ENCODE results near the gene PCBP2.

Gene PCBP2

GRCh38 chr12:53502983-53503728 is 51.3 kb downstream of the PCBP2 start:
- Histone ChIP-seq H3K27ac (ENCODE audit: low read depth, low read length, severe bottlenecking) (no peak overlapping the region), H3K36me3 (ENCODE audit: control insufficient read depth, insufficient read depth, low read length) (peaks cover 52% of the 10 kb centered on the region), H3K4me3 (ENCODE audit: extremely low read depth, insufficient read depth, low read length, poor library complexity, severe bottlenecking) (no peak overlapping the region), H3K4me1 (ENCODE audit: control insufficient read depth, insufficient read depth, low read length, poor library complexity, severe bottlenecking) (peaks cover 15% of the 10 kb centered on the region), H3K9me3 (ENCODE audit: control insufficient read depth, low read length) (no peaks in the 10 kb centered on the region)
- 94 to 97% methylated on average over 5 to 6 of the region's 10 CpGs for WGBS, 2 experiments (ENCODE audit: insufficient coverage in 2 of 2)

DNA sequence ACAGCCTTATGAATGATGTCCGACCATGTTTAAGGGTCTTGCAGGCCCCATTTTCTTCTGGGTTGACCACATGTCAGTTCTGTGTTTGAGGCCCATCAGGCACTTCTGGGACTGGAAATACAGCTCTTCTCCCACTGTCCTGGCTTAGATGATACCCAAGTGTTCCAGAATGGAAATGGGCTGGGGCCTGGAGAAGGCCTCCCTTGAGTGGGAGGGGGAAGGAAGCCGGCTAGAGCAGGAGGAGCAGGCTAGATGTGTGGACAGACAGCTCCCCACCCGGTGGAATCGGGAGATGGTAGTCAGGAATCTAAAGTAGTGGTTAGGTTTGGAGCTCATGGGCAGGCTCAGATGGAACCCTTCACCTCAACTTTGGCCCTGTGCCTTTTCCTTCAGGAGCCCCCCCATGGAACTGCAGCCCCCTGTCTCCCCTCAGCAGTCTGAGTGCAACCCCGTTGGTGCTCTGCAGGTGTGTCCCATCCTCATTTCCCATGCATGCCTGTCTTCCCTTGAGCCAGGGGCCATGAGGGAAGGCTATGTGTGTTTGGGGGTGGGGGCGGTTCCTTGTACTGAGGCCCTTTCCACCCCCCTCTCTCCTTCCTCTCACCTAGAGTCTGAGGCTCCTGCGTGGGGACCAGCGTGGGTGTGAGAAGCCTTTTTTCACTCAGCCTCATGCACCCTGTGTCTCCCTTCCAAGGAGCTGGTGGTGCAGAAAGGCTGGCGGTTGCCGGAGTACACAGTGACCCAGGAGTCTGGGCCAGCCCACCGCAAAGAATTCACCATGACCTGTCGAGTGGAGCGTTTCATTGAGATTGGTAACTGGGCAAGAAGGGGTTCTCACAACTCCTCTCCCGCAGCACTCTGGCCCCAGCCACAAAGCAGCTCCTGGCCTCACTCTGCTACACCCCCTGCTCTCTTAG is 52.4 kb downstream of the PCBP2 start:
- H3K36me3 ChIP-seq (ENCODE audit: control insufficient read depth, insufficient read depth, low read length), result peaks cover 52% of the 10 kb centered on the region
- WGBS, 2 experiments (ENCODE audit: insufficient coverage in 2 of 2), result 97 to 99% methylated on average over 8 to 12 of the region's 14 CpGs

GRCh38 chr12:53505086-53505485 is 53.2 kb downstream of the PCBP2 start:
- Histone ChIP-seq H3K36me3 (ENCODE audit: control insufficient read depth, insufficient read depth, low read length) (peaks cover 55% of the 10 kb centered on the region), H3K27ac (ENCODE audit: low read depth, low read length, severe bottlenecking) (no peak overlapping the region), H3K4me1 (ENCODE audit: control insufficient read depth, insufficient read depth, low read length, poor library complexity, severe bottlenecking) (peaks cover 12% of the 10 kb centered on the region), H3K9me3 (ENCODE audit: control insufficient read depth, low read length) (no peaks in the 10 kb centered on the region), H3K4me3 (ENCODE audit: extremely low read depth, insufficient read depth, low read length, poor library complexity, severe bottlenecking) (no peak overlapping the region)
- 89 to 100% methylated on average over 8 to 9 of the region's 10 CpGs for WGBS, 2 experiments (ENCODE audit: insufficient coverage in 2 of 2)

More for the DNA sequence above, 52.4 kb downstream of the PCBP2 start:
- Histone ChIP-seq H3K9me3 (ENCODE audit: control insufficient read depth, low read length) (no peaks in the 10 kb centered on the region), H3K27ac (ENCODE audit: low read depth, low read length, severe bottlenecking) (no peak overlapping the region), H3K4me3 (ENCODE audit: extremely low read depth, insufficient read depth, low read length, poor library complexity, severe bottlenecking) (no peak overlapping the region), H3K4me1 (ENCODE audit: control insufficient read depth, insufficient read depth, low read length, poor library complexity, severe bottlenecking) (peaks cover 15% of the 10 kb centered on the region)

- Histone ChIP-seq H3K4me3 (ENCODE audit: extremely low read depth, insufficient read depth, low read length, poor library complexity, severe bottlenecking) (no peak overlapping the region), H3K36me3 (ENCODE audit: control insufficient read depth, insufficient read depth, low read length) (peaks cover 62% of the 10 kb centered on the region), H3K4me1 (ENCODE audit: control insufficient read depth, insufficient read depth, low read length, poor library complexity, severe bottlenecking) (peaks cover 11% of the 10 kb centered on the region), H3K9me3 (ENCODE audit: control insufficient read depth, low read length) (no peaks in the 10 kb centered on the region), H3K27ac (ENCODE audit: low read depth, low read length, severe bottlenecking) (no peak overlapping the region)
- WGBS, 2 experiments (ENCODE audit: insufficient coverage in 2 of 2), result 93% methylated on average over 12 to 15 of the region's 19 CpGs
Observed at GRCh38 chr12:53505555-53506449, 53.9 kb downstream of the PCBP2 start.

DNA sequence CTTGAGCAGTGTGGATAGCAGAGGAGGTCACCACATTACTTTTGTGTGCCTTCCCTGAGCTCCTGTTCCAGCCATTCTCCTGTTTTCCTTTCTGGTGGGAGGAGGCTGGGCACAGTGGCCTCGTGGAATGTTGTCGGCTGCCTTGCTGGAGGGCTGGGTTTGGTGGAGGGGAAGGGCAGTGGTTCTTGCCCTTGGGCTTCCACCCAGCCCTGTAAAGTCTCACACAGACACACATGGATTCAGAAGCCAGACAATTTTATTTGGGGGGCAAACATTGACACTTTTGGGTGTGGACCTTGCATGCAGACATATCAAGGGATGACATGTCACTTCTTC is 54.5 kb downstream of the PCBP2 start:
- H3K9me3 ChIP-seq (ENCODE audit: control insufficient read depth, low read length), result no peaks in the 10 kb centered on the region
- no peak overlapping the region for H3K27ac ChIP-seq (ENCODE audit: low read depth, low read length, severe bottlenecking)
- no peak overlapping the region for H3K4me3 ChIP-seq (ENCODE audit: extremely low read depth, insufficient read depth, low read length, poor library complexity, severe bottlenecking)
- no CpG with 5 or more reads among the region's 2 CpGs for whole genome bisulfite sequencing, 2 experiments (ENCODE audit: insufficient coverage in 2 of 2)
- H3K36me3 ChIP-seq (ENCODE audit: control insufficient read depth, insufficient read depth, low read length), result peaks cover 67% of the 10 kb centered on the region
- peaks cover 11% of the 10 kb centered on the region for H3K4me1 ChIP-seq (ENCODE audit: control insufficient read depth, insufficient read depth, low read length, poor library complexity, severe bottlenecking)

DNA sequence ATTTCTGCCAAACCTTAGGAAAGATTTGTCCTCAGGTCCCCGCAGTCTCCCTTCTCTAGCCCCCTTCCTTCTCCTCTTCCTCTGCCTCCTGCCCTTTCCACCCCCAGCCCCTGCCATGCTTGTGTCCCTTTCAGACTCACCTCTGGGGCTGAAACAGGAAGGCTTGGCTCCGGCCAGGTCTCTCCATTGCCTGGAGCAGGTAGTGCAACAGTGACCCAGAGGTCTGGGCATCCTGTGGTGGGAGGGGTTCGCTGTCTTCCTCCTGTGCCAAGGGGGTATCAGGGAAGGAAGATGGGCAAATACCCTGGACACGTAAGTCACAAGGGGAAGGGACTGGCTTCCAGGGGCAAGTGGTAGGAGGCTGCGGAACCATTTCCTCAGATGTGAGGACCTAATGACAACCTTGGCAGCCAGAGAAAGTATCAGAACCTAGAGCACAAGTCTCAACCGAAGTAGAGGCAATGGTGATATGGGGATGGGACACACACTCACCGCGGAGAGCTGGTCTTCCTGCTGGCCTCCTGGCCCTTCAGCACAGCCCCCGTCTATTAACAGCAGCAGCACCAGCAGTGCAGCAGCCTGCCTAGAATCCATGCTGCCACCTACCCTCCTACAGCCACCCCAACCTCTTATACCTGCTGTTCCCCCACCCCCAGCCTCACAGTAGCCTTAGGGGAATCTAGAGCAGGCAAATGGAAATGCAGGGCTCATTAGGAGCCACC is 55.1 kb downstream of the PCBP2 start, which contains the start of gene NPFF:
NPFF (minus strand) TSS at position 604 of the 722 bp plus-strand sequence; CDS start at position 594, 10 bp downstream.
- no peak within 1 kb of the TSS for H3K27ac ChIP-seq (ENCODE audit: low read depth, low read length, severe bottlenecking)
- 88 to 99% methylated on average over 4 to 8 of the region's 9 CpGs for WGBS, 2 experiments (ENCODE audit: insufficient coverage in 2 of 2)
- peaks cover 5% of the 10 kb centered on the region for H3K4me1 ChIP-seq (ENCODE audit: control insufficient read depth, insufficient read depth, low read length, poor library complexity, severe bottlenecking)
- H3K36me3 ChIP-seq (ENCODE audit: control insufficient read depth, insufficient read depth, low read length), result peaks cover 74% of the 10 kb centered on the region
- no peaks in the 10 kb centered on the region for H3K9me3 ChIP-seq (ENCODE audit: control insufficient read depth, low read length)
- H3K4me3 ChIP-seq (ENCODE audit: extremely low read depth, insufficient read depth, low read length, poor library complexity, severe bottlenecking), result no peak within 1 kb of the TSS

DNA sequence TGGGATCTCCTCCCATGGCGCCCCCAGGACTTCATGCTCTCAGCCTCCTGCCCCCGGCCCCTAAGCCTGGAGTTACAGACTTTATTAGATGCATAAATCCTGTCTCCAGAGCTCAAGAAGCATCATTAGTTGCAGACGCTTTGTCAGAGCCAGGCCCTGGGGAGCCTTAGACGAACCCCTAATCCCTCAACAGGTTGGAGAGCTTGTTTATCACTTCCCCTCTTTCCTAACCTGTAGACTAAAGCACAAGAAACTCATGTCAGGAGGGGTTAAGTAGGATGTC is 55.6 kb downstream of the PCBP2 start:
- WGBS, 2 experiments (ENCODE audit: insufficient coverage in 2 of 2), result 83 to 86% methylated on average over 2 to 3 of the region's 4 CpGs
- no peak overlapping the region for H3K27ac ChIP-seq (ENCODE audit: low read depth, low read length, severe bottlenecking)
- no peaks in the 10 kb centered on the region for H3K9me3 ChIP-seq (ENCODE audit: control insufficient read depth, low read length)
- H3K4me3 ChIP-seq (ENCODE audit: extremely low read depth, insufficient read depth, low read length, poor library complexity, severe bottlenecking), result no peak overlapping the region
- peaks cover 79% of the 10 kb centered on the region for H3K36me3 ChIP-seq (ENCODE audit: control insufficient read depth, insufficient read depth, low read length)
- peaks cover under 1% of the 10 kb centered on the region for H3K4me1 ChIP-seq (ENCODE audit: control insufficient read depth, insufficient read depth, low read length, poor library complexity, severe bottlenecking)

- Histone ChIP-seq H3K4me3 (ENCODE audit: extremely low read depth, insufficient read depth, low read length, poor library complexity, severe bottlenecking) (no peak overlapping the region), H3K4me1 (ENCODE audit: control insufficient read depth, insufficient read depth, low read length, poor library complexity, severe bottlenecking) (no peaks in the 10 kb centered on the region), H3K27ac (ENCODE audit: low read depth, low read length, severe bottlenecking) (no peak overlapping the region), H3K36me3 (ENCODE audit: control insufficient read depth, insufficient read depth, low read length) (peaks cover 81% of the 10 kb centered on the region), H3K9me3 (ENCODE audit: control insufficient read depth, low read length) (no peaks in the 10 kb centered on the region)
- WGBS, 2 experiments (ENCODE audit: insufficient coverage in 2 of 2), result 42 to 58% methylated on average over 4 to 6 of the region's 7 CpGs
Observed at GRCh38 chr12:53508534-53509170, 56.8 kb downstream of the PCBP2 start.

- Histone ChIP-seq H3K27ac (ENCODE audit: low read depth, low read length, severe bottlenecking) (no peak overlapping the region), H3K4me1 (ENCODE audit: control insufficient read depth, insufficient read depth, low read length, poor library complexity, severe bottlenecking) (no peaks in the 10 kb centered on the region), H3K36me3 (ENCODE audit: control insufficient read depth, insufficient read depth, low read length) (peaks cover 81% of the 10 kb centered on the region), H3K9me3 (ENCODE audit: control insufficient read depth, low read length) (no peaks in the 10 kb centered on the region), H3K4me3 (ENCODE audit: extremely low read depth, insufficient read depth, low read length, poor library complexity, severe bottlenecking) (no peak overlapping the region)
- WGBS, 2 experiments (ENCODE audit: insufficient coverage in 2 of 2), result 97% methylated on average over 9 of the region's 9 CpGs
Observed at GRCh38 chr12:53510181-53510812, 58.4 kb downstream of the PCBP2 start.

Measured in mesodermal cell (in vitro differentiated cells).